Subcutaneous adipose tissue (tissue), 4 donors: ENCODE data around the gene GTF2F2. TPM values are rescaled to one million over a fixed set of nuclear protein-coding genes. Genes with fewer than 3 reads are reported as not detected.

Experiments used
- CTCF ChIP-seq: fragments of 450-650 bp; IDR thresholded peaks from one replicate; pipeline ENCODE4 v1.5.1; 2016; ENCODE audit warnings: low read depth, mild to moderate bottlenecking, control low read depth, antibody characterized with exemption, moderate library complexity
- total RNA-seq, 4 donors: library from RNA; depleted of rRNA; stranded (reverse); fragments of >200 nt; gene quantifications; one replicate each; pipeline ENCODE4 v1.1.0, GENCODE V29; 2016

Gene GTF2F2
- total RNA-seq, 4 donors from 2014 or later = 9.0 to 21.5 (median 15.2) TPM

GRCh38 chr13:45305079-45305478 is 184.8 kb downstream of the GTF2F2 start:
- TF ChIP-seq CTCF = no peak

GRCh38 chr13:45306966-45307365 is 186.7 kb downstream of the GTF2F2 start:
- no peak for TF ChIP-seq CTCF

GRCh38 chr13:45310341-45311131 is 190.2 kb downstream of the GTF2F2 start:
- TF ChIP-seq CTCF = no peak

- TF ChIP-seq CTCF = no peak
Measured at GRCh38 chr13:45314822-45315221, 194.5 kb downstream of the GTF2F2 start.

GRCh38 chr13:45315520-45316167 is 195.3 kb downstream of the GTF2F2 start:
- TF ChIP-seq CTCF = no peak

GRCh38 chr13:45316338-45316737 is 196.0 kb downstream of the GTF2F2 start:
- no peak for TF ChIP-seq CTCF

- TF ChIP-seq CTCF = no peak
Measured at GRCh38 chr13:45316996-45317395, 196.7 kb downstream of the GTF2F2 start.
